Prostate gland (tissue), 2 donors: ENCODE measurements around the gene CPZ. TPM values are rescaled to one million over a fixed set of nuclear protein-coding genes. Genes with fewer than 3 reads are reported as not detected.
"Not testable (repeated sequence)": the region's sequence is repeated elsewhere in the genome, so short reads cannot be mapped to it uniquely, and the experiment has no call there.

Source experiments
- DNase-seq: peaks from one replicate; pipeline ENCODE4 v3.0.0-alpha.2; 2019; ENCODE audit warnings: low spot score
- H3K27ac ChIP-seq, 2 donors: fragments of 200-600 bp; sonication (generic); 2 replicates each; pipeline ENCODE4 v1.5.1; 2017 to 2019
- H3K27me3 ChIP-seq: fragments of 200-600 bp; sonication (generic); replicated peaks from 2 replicates; pipeline ENCODE4 v1.5.1; 2019; ENCODE audit not compliant: insufficient read depth
- H3K36me3 ChIP-seq, 2 donors: fragments of 200-600 bp; sonication (generic); 1 replicate in 1 of 2; 2 replicates in 1 of 2; pipeline versions ENCODE4 v1.5.1 to v1.8.1; 2017 to 2019
- H3K4me1 ChIP-seq: fragments of 200-600 bp; sonication (generic); replicated peaks from 2 replicates; pipeline ENCODE4 v1.5.1; 2019
- H3K4me3 ChIP-seq, 2 donors: fragments of 200-600 bp; sonication (generic); 2 replicates each; pipeline ENCODE4 v1.5.1; 2017 to 2019
- H3K9me3 ChIP-seq: fragments of 200-600 bp; sonication (generic); 2 replicates; pipeline ENCODE4 v1.5.1; 2017
- POLR2A ChIP-seq: fragments of 450-650 bp; IDR thresholded peaks from one replicate; pipeline ENCODE4 v1.6.1; 2016; ENCODE audit warnings: antibody characterized with exemption, mild to moderate bottlenecking
- POLR2AphosphoS5 ChIP-seq: sonication (generic); formaldehyde crosslinking; IDR thresholded peaks from one replicate; pipeline ENCODE4 v1.6.1; 2017; ENCODE audit warnings: antibody characterized with exemption
- WGBS: methylation state at CpG from one replicate; pipeline ENCODE4 v1.1.5; 2018; 5-methylcytosine and 5-hydroxymethylcytosine counted together
- intact Hi-C: fragments of 100-400 bp; cut with DNase I; formaldehyde crosslinking; loops from one replicate; pipeline ENCODE4 v1.14.2; 2022
- total RNA-seq, 2 donors: library from RNA; depleted of rRNA; stranded (reverse); fragments of >200 nt; gene quantifications; one replicate each; pipeline ENCODE4 v1.1.0, GENCODE V29; 2016
- TF ChIP-seq, protein P1 (sequence below), 4 experiments: fragments of 200-600 bp in 2 of 4; fragments of 450-650 bp in 2 of 4; sonication (generic) in 2 of 4; IDR thresholded peaks; 1 replicate in 3 of 4; 2 replicates in 1 of 4; pipeline ENCODE4 v1.5.1; 2016 to 2019; ENCODE audit warnings: antibody characterized with exemption in 4 of 4, mild to moderate bottlenecking in 2 of 4, moderate library complexity in 2 of 4

Gene CPZ
- total RNA-seq, 2 donors from 2014 or later, result 0.73 to 15.1 TPM

DNA sequence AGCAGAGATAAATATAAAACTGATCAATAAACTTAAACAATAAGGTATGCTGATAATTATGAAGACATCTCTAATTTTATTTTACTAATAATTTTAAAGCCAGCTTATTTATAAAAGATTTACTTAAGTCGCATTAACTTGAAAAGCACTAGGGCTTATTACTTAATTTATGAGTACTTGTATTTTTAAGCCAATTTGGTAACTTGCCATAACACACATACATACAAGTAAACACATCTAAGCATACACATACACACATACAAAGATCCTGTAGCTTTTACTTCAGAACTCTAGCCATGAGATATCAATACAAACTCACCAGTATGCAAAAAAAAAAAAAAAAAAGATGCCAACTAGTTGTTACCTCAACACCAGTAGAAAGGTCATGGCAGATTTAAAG lies 22.4 kb upstream of the CPZ start:
- H3K9me3 ChIP-seq, result no peaks in the 10 kb centered on the region
- TF ChIP-seq POLR2A, result no peak
- TF ChIP-seq, protein P1, sequence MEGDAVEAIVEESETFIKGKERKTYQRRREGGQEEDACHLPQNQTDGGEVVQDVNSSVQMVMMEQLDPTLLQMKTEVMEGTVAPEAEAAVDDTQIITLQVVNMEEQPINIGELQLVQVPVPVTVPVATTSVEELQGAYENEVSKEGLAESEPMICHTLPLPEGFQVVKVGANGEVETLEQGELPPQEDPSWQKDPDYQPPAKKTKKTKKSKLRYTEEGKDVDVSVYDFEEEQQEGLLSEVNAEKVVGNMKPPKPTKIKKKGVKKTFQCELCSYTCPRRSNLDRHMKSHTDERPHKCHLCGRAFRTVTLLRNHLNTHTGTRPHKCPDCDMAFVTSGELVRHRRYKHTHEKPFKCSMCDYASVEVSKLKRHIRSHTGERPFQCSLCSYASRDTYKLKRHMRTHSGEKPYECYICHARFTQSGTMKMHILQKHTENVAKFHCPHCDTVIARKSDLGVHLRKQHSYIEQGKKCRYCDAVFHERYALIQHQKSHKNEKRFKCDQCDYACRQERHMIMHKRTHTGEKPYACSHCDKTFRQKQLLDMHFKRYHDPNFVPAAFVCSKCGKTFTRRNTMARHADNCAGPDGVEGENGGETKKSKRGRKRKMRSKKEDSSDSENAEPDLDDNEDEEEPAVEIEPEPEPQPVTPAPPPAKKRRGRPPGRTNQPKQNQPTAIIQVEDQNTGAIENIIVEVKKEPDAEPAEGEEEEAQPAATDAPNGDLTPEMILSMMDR (IDR thresholded peaks at IDR 0.05), result no peak
- H3K27ac ChIP-seq, result no peak overlapping the region
- WGBS, result 64% methylated on average over 1 of the region's 1 CpG
- no peaks in the 10 kb centered on the region for H3K36me3 ChIP-seq
- no peaks in the 10 kb centered on the region for H3K27me3 ChIP-seq
- intact Hi-C loops, result no loop called here
- no peak for DNase-seq
- H3K4me1 ChIP-seq, result no peaks in the 10 kb centered on the region
- H3K4me3 ChIP-seq, result no peak overlapping the region

DNA sequence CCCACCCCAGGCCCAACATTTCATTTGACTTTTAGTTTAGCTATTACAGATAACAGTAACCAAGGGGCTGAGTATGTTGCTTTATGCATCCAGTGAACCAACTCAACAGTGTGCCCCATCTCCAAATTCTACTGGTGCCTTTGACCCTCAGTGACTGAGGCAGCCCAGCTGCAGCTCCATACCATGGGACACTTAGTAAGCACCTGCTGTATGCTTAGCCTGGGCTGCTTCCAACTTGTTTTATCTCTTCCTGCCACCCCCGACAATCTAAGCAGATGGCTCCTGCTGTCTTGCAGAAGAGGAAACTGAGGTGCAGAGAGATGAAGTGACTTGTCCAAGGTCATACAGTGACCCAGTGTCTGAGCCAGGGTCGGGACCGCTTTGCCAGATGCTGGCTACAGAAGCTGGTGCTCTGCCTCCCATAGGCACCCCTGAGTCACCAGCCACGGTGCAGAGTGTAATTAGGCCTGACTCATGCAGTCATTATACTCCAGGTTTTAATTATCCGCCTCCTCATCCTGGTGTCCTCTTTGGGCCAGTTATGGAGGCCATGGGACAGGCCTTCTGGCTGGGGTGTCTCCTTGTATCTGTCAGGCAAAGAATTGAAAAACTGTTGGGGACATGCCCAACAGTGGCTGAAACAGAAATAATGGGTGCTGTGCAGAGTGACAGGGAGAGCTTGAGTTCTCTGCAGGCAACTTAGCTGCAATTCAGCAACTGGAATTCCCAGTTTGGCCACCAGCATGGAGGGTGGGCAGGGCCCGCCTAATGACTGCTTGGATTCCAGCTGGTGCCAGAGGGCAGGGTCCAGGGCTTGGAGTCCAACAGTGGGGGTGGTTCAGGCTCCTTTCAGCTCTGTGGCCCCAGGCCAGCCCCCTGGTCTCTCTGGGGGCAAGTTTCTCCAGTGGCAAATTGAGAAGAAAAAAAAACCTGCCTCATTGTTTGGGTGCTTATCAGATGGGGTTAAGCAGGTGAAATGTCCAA lies 20.6 kb upstream of the CPZ start:
- no peak overlapping the region for H3K4me3 ChIP-seq
- no peak overlapping the region for H3K27ac ChIP-seq
- H3K9me3 ChIP-seq, result no peaks in the 10 kb centered on the region
- TF ChIP-seq, protein P1 (IDR thresholded peaks at IDR 0.05), result no peak
- no peak for TF ChIP-seq POLR2AphosphoS5
- no peak for TF ChIP-seq POLR2A
- no peaks in the 10 kb centered on the region for H3K4me1 ChIP-seq
- intact Hi-C loops, result no loop called here
- 74% methylated on average over 6 of the region's 6 CpGs for WGBS
- DNase-seq, result no peak
- no peaks in the 10 kb centered on the region for H3K27me3 ChIP-seq
- no peaks in the 10 kb centered on the region for H3K36me3 ChIP-seq

DNA sequence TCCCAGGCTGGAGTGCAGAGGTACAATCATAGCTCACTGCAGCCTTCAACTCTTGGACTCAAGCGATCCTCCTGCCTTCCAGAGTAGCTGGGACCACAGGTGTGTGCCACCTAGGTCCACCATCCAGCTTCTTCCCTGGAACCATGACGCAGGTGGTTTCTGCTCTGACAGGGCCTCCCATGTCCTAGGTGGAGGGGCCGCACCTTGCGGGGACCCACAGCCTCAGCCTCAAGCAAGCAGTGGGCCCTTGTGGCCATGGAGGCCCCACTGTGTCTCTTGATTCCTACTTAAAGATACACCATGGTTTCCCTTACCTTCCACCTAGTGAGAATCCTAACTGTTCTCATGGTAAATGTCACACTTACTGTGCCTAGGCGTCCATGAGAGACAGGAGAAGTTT lies 19.3 kb upstream of the CPZ start:
- DNase-seq, result no peak
- TF ChIP-seq POLR2A (no peak), POLR2AphosphoS5 (no peak)
- TF ChIP-seq, protein P1 (IDR thresholded peaks at IDR 0.05), result no peak
- intact Hi-C loops, result no loop called here
- Histone ChIP-seq H3K4me3 (no peak overlapping the region), H3K4me1 (no peaks in the 10 kb centered on the region), H3K27me3 (no peaks in the 10 kb centered on the region), H3K27ac (no peak overlapping the region), H3K9me3 (no peaks in the 10 kb centered on the region), H3K36me3 (no peaks in the 10 kb centered on the region)
- WGBS, result 84% methylated on average over 5 of the region's 5 CpGs

DNA sequence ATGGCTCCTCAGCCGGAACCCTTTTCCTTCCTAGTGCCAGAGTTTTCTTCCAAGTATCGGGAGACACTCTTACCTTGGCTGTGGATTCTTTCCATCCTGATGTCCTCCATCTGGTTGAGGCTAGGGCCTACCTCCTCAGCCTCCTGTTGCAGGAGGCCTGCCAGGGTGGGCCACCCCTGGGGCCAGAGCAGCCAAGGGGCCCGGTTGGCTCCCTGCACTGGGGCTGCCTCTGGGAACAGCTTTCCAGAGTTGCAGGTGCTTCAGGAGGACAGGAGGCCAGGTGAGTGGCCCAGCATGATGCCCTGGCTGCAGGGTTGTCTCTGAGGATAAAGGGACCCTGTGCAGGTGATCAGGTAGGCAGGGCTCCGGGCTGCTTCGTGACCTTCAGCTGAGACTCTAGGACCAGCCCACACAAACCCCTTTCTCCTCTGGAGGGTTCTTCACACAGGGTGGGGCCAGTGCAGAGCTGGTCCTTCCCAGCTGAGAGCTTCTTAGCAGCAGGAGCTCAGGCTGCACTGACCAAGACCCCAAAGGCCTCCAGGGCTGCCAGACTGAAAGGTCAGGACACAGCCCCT lies 17.7 kb upstream of the CPZ start:
- H3K9me3 ChIP-seq, result no peaks in the 10 kb centered on the region
- WGBS, result 86% methylated on average over 5 of the region's 5 CpGs
- H3K27ac ChIP-seq, result no peak overlapping the region
- no peak overlapping the region for H3K4me3 ChIP-seq
- peaks cover 7% of the 10 kb centered on the region for H3K27me3 ChIP-seq
- H3K4me1 ChIP-seq, result no peaks in the 10 kb centered on the region
- H3K36me3 ChIP-seq, result no peaks in the 10 kb centered on the region
- intact Hi-C loops, result no loop called here
- no peak for DNase-seq
- TF ChIP-seq POLR2A (no peak), POLR2AphosphoS5 (no peak)
- TF ChIP-seq, protein P1 (IDR thresholded peaks at IDR 0.05), result no peak

DNA sequence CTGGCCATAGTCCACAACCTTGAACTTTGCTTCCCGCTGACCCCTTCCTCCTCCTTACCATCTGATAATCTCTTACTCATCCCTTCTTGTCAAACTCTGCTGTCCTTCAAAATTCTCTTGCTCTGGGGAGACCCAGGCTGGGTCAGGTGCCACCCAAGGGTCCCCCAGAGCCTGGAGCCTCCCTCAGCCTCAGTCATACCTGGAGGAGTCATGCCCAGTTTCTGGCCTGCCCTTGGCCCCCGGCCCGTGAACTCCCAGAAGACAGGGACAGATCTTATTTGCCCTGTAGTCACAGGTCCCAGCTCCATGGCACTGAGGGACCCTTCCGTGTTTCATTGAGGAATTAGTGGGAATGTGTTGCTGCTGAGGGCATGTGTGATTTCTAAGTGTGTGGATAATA lies 17.1 kb upstream of the CPZ start:
- TF ChIP-seq, protein P1 (IDR thresholded peaks at IDR 0.05), result no peak
- TF ChIP-seq POLR2AphosphoS5, result no peak
- TF ChIP-seq POLR2A, result no peak
- no peak for DNase-seq
- Histone ChIP-seq H3K4me3 (no peak overlapping the region), H3K27me3 (peaks cover 11% of the 10 kb centered on the region), H3K36me3 (no peaks in the 10 kb centered on the region), H3K27ac (no peak overlapping the region), H3K9me3 (no peaks in the 10 kb centered on the region), H3K4me1 (no peaks in the 10 kb centered on the region)
- 82% methylated on average over 4 of the region's 4 CpGs for WGBS
- intact Hi-C loops, result no loop called here

DNA sequence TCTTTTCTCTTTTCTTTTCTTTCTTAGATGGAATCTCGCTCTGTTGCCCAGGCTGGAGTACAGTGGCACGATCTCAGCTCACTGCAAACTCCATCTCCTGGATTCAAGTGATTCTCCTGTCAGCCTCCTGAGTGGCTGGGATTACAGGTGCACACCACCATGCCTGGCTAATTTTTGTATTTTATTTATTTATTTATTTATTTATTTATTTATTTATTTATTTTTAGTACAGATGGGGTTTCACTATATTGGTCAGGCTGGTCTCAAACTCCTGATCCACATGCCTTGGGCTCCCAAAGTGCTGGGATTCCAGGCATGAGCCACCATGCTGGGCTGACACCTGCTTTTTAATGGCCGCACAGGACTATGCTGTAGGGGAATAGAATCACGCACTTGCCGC lies 16.0 kb upstream of the CPZ start:
- 86% methylated on average over 5 of the region's 5 CpGs for WGBS
- intact Hi-C loops, H3K27ac ChIP-seq, H3K36me3 ChIP-seq, H3K4me1 ChIP-seq, DNase-seq, H3K4me3 ChIP-seq, H3K9me3 ChIP-seq: not testable (repeated sequence)
- peaks cover 19% of the 10 kb centered on the region for H3K27me3 ChIP-seq
